Ascending aorta (tissue), 2 donors: ENCODE results near the gene NEMP1. TPM values are rescaled to one million over a fixed set of nuclear protein-coding genes. Genes with fewer than 3 reads are reported as not detected.

Source experiments
- DNase-seq, 2 donors: peaks; one replicate each; pipeline ENCODE4 v3.0.0-alpha.2; 2019; ENCODE audit warnings: low spot score in 2 of 2
- H3K27ac ChIP-seq, 2 donors: fragments of 200-600 bp; sonication (generic); one replicate each; pipeline ENCODE4 v1.5.1; 2016 to 2017; ENCODE audit warnings: mild to moderate bottlenecking in 1 of 2
- H3K27me3 ChIP-seq: fragments of 200-600 bp; sonication (generic); one replicate; pipeline ENCODE4 v1.5.1; 2017
- H3K36me3 ChIP-seq, 2 donors: fragments of 200-600 bp; sonication (generic); one replicate each; pipeline ENCODE4 v1.5.1; 2016
- H3K4me1 ChIP-seq, 2 donors: fragments of 200-600 bp; sonication (generic); one replicate each; pipeline ENCODE4 v1.5.1; 2016 to 2017; ENCODE audit warnings: mild to moderate bottlenecking in 1 of 2
- H3K4me3 ChIP-seq, 2 donors: fragments of 200-600 bp; sonication (generic); one replicate each; pipeline ENCODE4 v1.5.1; 2016 to 2017; ENCODE audit warnings: mild to moderate bottlenecking in 1 of 2
- H3K9me3 ChIP-seq, 2 donors: fragments of 200-600 bp; sonication (generic); one replicate each; pipeline ENCODE4 v1.5.1; 2016
- CTCF ChIP-seq, 3 experiments: fragments of 200-600 bp in 2 of 3; fragments of 450-650 bp in 1 of 3; sonication (generic) in 2 of 3; IDR thresholded peaks; one replicate each; pipeline ENCODE4 v1.5.1; 2016 to 2019; ENCODE audit warnings: antibody characterized with exemption in 3 of 3, mild to moderate bottlenecking in 1 of 3, moderate library complexity in 1 of 3
- intact Hi-C: fragments of 100-400 bp; cut with DNase I; formaldehyde crosslinking; loops from one replicate; pipeline ENCODE4 v1.15.1; 2023
- total RNA-seq: library from RNA; depleted of rRNA; stranded (reverse); fragments of >200 nt; gene quantifications from one replicate; pipeline ENCODE4 v1.1.0, GENCODE V29; 2016

Gene NEMP1
- total RNA-seq, 1 donor from 2014 or later = 7.7 TPM

GRCh38 chr12:57006809-57007475, 71.6 kb downstream of the NEMP1 start:
- no peaks in the 10 kb centered on the region for H3K27me3 ChIP-seq
- H3K36me3 ChIP-seq = peaks cover 25 to 27% of the 10 kb centered on the region in 2 donors
- TF ChIP-seq CTCF (IDR thresholded peaks at IDR 0.05) = peak in 1 of 3 experiments; percentile 2
- DNase-seq = no peak
- H3K4me1 ChIP-seq = peaks cover 0 to 7% of the 10 kb centered on the region in 2 donors
- H3K9me3 ChIP-seq = no peaks in the 10 kb centered on the region
- intact Hi-C loops = loop anchor here (5.0 kb wide), 1 partner anchor 55 kb away; no protein-coding TSS in a partner anchor
- H3K27ac ChIP-seq = peak overlapping the region; percentile 33 to 64
- H3K4me3 ChIP-seq = peak overlapping the region; percentile 88 to 100

- intact Hi-C loops = loop anchor here (5.0 kb wide), 1 partner anchor 56 kb away; no protein-coding TSS in a partner anchor
- Histone ChIP-seq H3K4me1 (peaks cover 0 to 7% of the 10 kb centered on the region in 2 donors), H3K27ac (peak within 1 kb of the TSS; percentile 81 to 85), H3K9me3 (no peaks in the 10 kb centered on the region), H3K36me3 (peaks cover 27 to 29% of the 10 kb centered on the region in 2 donors), H3K4me3 (peak within 1 kb of the TSS; percentile 88 to 100), H3K27me3 (no peaks in the 10 kb centered on the region)
- peak; percentile 36 to 58 (median 47) for TF ChIP-seq CTCF (IDR thresholded peaks at IDR 0.05)
- peak in 1 of 2 donors; percentile 78 for DNase-seq
These were observed 72.4 kb downstream of the NEMP1 start, which contains the start of gene ZBTB39 for GRCh38 chr12:57005980-57006808. Gene ZBTB39, minus strand, starts transcription at chr12:57006546. Its CDS starts 1,629 bp downstream, at chr12:57004917.

Other genes with a start within 250 kb of the NEMP1 start
- gene SDR9C7, start 144.4 kb downstream of the NEMP1 start, total RNA-seq = not detected
- gene RDH16, start 121.2 kb downstream of the NEMP1 start, total RNA-seq = 5.6 TPM
- 5.9 TPM for gene ZBTB39, start 72.2 kb downstream of the NEMP1 start, total RNA-seq
- gene TAC3, start 62.3 kb downstream of the NEMP1 start, total RNA-seq = not detected
- gene MYO1A, start 28.7 kb downstream of the NEMP1 start, total RNA-seq = not detected
- 50.9 TPM for gene NAB2, start 10.3 kb upstream of the NEMP1 start, total RNA-seq
- gene STAT6, start 32.6 kb upstream of the NEMP1 start, total RNA-seq = 188 TPM
- gene LRP1, start 49.7 kb upstream of the NEMP1 start, total RNA-seq = 708 TPM
- gene LRP1-AS, start 68.8 kb upstream of the NEMP1 start, total RNA-seq = not detected
- not detected for gene NXPH4, start 138.0 kb upstream of the NEMP1 start, total RNA-seq
- 136 TPM for gene SHMT2, start 150.9 kb upstream of the NEMP1 start, total RNA-seq
- gene STAC3, start 172.4 kb upstream of the NEMP1 start, total RNA-seq = not detected